ENCODE results near the gene WNK2.
"Not testable (repeated sequence)": the region's sequence is repeated elsewhere in the genome, so short reads cannot be mapped to it uniquely, and the experiment has no call there.

WNK2 gene

DNA sequence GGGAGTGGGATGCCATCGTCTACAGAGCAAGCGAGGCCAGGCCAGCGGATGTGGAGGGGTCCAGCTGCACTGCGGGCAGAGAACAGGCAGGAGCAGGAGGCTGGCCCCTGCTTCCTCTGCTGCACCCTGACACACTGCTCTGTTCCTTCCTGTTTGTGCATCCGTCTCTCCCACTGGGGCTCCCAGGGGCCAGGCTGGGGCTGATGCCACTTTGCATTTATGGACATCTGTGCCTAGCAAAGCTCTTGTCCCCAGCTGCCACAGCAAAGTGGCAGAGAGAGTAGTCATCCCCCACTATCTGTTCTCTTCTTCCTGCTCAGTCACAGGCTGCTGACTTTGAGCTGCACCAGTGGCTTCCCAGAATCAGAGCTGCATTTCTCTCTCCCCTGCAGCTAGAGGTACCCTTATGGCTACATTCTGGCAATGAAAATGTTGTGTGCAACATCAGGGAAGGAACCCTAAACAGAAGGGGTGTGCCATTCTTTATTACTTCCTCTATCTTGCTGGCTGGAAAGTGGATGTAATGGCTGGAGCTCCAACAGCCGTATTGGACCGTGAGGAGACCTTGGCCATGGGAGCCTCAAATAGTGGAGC, 45.7 kb upstream of the WNK2 start:
- no peaks in the 10 kb centered on the region for H4K20me1 ChIP-seq (ENCODE audit: insufficient read depth)
- no peak overlapping the region for H3K4me2 ChIP-seq
- H3K4me1 ChIP-seq (ENCODE audit: low read depth, poor library complexity, severe bottlenecking): peaks cover 7% of the 10 kb centered on the region
- peaks cover 3% of the 10 kb centered on the region; the same call in 1 of the 2 replicates for H3K79me2 ChIP-seq (ENCODE audit: insufficient read depth, low read depth)
- no peak overlapping the region for H2AFZ ChIP-seq (ENCODE audit: low read depth)
- H3K36me3 ChIP-seq (ENCODE audit: insufficient read depth): no peaks in the 10 kb centered on the region
- no peak overlapping the region for H3K9ac ChIP-seq
- H3K4me3 ChIP-seq (IDR thresholded peaks at IDR 0.05; ENCODE audit: insufficient read depth, low read depth, low read length): no peak overlapping the region
- TF ChIP-seq, protein P1, sequence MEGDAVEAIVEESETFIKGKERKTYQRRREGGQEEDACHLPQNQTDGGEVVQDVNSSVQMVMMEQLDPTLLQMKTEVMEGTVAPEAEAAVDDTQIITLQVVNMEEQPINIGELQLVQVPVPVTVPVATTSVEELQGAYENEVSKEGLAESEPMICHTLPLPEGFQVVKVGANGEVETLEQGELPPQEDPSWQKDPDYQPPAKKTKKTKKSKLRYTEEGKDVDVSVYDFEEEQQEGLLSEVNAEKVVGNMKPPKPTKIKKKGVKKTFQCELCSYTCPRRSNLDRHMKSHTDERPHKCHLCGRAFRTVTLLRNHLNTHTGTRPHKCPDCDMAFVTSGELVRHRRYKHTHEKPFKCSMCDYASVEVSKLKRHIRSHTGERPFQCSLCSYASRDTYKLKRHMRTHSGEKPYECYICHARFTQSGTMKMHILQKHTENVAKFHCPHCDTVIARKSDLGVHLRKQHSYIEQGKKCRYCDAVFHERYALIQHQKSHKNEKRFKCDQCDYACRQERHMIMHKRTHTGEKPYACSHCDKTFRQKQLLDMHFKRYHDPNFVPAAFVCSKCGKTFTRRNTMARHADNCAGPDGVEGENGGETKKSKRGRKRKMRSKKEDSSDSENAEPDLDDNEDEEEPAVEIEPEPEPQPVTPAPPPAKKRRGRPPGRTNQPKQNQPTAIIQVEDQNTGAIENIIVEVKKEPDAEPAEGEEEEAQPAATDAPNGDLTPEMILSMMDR (conservative IDR thresholded peaks at IDR 0.05; ENCODE audit: low read depth, low read length): no peak
- H3K27me3 ChIP-seq (ENCODE audit: insufficient read depth, low read depth): no peaks in the 10 kb centered on the region
- no peak overlapping the region for H3K27ac ChIP-seq

DNA sequence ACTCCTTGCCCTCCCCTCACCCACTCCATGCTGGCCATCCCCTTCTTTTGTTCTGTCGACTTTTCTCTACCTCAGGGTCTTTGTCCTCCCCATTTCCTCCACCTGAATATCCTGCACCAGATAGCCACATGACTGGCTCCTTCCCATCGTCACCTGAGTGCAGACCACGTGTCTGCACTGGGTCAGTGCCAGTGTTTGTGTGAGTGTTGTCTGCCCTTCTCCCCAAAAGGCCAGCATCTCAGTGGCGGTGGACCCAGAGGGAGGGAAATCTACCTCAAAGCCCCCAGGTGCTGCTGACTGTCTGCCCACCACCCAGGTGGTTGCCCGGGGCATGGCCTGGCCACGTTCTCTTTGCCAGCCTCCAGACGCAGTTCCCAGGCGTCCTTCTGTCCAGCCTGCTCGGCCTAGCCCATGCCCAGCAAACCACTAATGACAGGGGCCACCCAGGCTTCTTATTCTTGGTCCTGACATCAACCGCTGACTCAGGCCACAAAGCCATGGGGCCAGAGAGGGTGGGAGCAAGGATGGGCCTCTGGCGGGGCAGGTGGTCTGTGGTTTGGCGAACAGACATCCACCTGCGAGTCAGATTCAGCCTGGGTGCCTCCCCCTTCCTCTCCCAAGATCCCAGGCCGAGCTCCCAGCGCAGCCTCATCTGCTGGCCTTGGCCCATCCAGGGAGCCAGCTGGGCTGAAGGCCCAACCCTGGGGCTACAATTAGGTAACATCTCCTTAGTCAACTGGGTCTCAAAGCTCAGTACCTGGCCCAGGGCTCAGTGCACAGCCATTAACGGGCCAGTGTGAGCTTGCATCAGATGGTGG, 44.4 kb upstream of the WNK2 start:
- Histone ChIP-seq H2AFZ (ENCODE audit: low read depth) (no peak overlapping the region), H3K9ac (no peak overlapping the region), H3K27ac (no peak overlapping the region), H3K4me1 (ENCODE audit: low read depth, poor library complexity, severe bottlenecking) (peaks cover 6% of the 10 kb centered on the region), H3K79me2 (ENCODE audit: insufficient read depth, low read depth) (no peaks in the 10 kb centered on the region), H3K4me3 (IDR thresholded peaks at IDR 0.05; ENCODE audit: insufficient read depth, low read depth, low read length) (no peak overlapping the region), H3K36me3 (ENCODE audit: insufficient read depth) (no peaks in the 10 kb centered on the region), H3K4me2 (no peak overlapping the region), H4K20me1 (ENCODE audit: insufficient read depth) (no peaks in the 10 kb centered on the region), H3K27me3 (ENCODE audit: insufficient read depth, low read depth) (no peaks in the 10 kb centered on the region)
- TF ChIP-seq, protein P1 (conservative IDR thresholded peaks at IDR 0.05; ENCODE audit: low read depth, low read length): no peak

DNA sequence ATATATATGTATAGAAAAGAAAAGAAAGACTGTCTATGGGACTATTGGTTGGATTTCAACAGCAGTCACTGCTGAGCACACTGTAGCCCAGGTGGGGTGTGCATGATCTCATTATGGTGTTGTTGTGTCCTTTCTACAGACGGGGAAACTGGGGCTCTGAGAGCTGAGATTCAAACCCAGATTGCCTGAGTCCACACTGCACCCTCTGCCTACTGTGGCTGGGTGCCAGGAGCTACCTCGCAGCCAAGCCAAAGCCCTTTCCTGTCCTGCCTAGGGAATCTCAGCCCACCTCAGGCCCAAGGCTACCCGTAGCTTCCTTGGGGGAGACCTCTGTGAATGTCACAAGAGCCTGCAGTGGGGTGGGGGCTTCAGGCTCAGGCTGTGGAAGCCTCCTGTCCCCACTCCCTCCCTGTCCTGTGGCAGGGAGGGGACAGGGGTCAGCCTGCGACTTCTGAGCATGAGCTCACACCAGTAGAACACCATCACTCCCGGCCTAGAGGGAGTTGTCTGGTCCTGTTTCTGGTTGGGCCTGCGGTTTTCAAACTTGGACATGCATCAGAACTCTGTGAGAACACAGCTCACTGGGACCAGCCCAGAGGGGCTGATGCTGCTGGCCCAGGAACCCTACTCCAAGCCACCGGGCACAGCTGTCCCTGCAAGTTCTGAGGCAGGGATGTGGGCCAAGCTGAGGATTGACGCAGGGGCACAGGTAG, 42.0 kb upstream of the WNK2 start:
- TF ChIP-seq, protein P1 (conservative IDR thresholded peaks at IDR 0.05; ENCODE audit: low read depth, low read length): no peak
- no peak overlapping the region for H3K4me2 ChIP-seq
- no peak overlapping the region for H3K4me3 ChIP-seq (IDR thresholded peaks at IDR 0.05; ENCODE audit: insufficient read depth, low read depth, low read length)
- H3K9ac ChIP-seq: no peak overlapping the region
- no peak overlapping the region for H3K27ac ChIP-seq
- H3K79me2 ChIP-seq (ENCODE audit: insufficient read depth, low read depth): no peaks in the 10 kb centered on the region
- H3K36me3 ChIP-seq (ENCODE audit: insufficient read depth): no peaks in the 10 kb centered on the region
- no peaks in the 10 kb centered on the region for H3K4me1 ChIP-seq (ENCODE audit: low read depth, poor library complexity, severe bottlenecking)
- H3K27me3 ChIP-seq (ENCODE audit: insufficient read depth, low read depth): no peaks in the 10 kb centered on the region
- no peak overlapping the region for H2AFZ ChIP-seq (ENCODE audit: low read depth)
- no peaks in the 10 kb centered on the region for H4K20me1 ChIP-seq (ENCODE audit: insufficient read depth)

DNA sequence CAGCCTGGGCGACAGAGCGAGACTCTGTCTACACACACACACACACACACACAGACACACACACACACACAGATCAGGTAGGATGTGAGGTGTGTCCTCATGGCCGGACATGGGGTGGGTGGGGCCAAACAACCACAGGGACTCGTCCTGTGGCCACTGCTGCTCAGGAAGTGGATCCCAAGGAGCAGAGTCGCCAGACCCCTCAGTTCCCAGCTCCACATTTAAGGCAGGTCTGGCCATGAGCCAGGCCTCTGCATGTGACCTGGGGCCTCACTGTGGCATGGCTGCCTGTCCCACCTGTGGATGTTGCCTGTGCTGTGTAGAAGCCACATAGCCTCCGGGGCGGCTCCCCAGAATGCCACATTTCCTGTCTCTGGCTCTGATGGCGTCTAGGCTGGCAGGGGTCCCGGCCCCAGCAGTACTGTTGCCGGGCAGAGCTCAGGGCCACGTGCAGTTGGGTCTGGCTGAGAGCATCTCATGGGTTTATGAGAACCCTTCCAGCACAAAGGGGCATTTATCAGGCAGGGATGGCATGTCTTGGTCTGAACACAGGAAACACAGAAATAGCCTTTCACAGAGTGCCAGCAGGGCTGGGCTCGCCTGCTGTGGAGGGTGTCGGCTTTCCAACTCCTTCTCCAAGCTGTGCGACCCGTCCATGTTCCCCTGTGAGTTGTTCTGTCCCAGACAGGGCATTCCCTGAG, 40.0 kb upstream of the WNK2 start:
- Histone ChIP-seq H3K36me3 (ENCODE audit: insufficient read depth) (no peaks in the 10 kb centered on the region), H3K9ac (no peak overlapping the region), H3K27me3 (ENCODE audit: insufficient read depth, low read depth) (no peaks in the 10 kb centered on the region), H3K79me2 (ENCODE audit: insufficient read depth, low read depth) (no peaks in the 10 kb centered on the region), H3K4me2 (no peak overlapping the region), H4K20me1 (ENCODE audit: insufficient read depth) (no peaks in the 10 kb centered on the region), H3K4me1 (ENCODE audit: low read depth, poor library complexity, severe bottlenecking) (no peaks in the 10 kb centered on the region), H2AFZ (ENCODE audit: low read depth) (no peak overlapping the region), H3K4me3 (IDR thresholded peaks at IDR 0.05; ENCODE audit: insufficient read depth, low read depth, low read length) (no peak overlapping the region), H3K27ac (no peak overlapping the region)
- TF ChIP-seq, protein P1 (conservative IDR thresholded peaks at IDR 0.05; ENCODE audit: low read depth, low read length): no peak

DNA sequence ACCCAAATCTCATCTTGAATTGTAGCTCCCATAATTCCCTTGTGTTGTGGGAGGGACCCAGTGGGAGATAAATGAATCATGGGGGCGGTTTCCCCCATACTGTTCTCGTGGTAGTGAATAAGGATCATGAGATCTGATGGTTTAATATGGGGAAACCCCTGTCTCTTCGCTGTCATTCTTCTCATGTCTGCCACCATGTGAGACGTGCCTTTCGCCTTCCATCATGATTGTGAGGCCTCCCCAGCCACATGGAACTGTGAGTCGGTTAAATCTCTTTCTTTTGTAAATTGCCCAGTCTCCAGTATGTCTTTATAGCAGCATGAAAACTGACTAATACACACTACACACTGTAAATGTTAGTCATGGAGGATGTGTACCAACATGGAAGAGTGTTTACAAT, 37.2 kb upstream of the WNK2 start:
- not testable (repeated sequence) for H3K27ac ChIP-seq; H3K4me1 ChIP-seq (ENCODE audit: low read depth, poor library complexity, severe bottlenecking); H3K4me3 ChIP-seq (IDR thresholded peaks at IDR 0.05; ENCODE audit: insufficient read depth, low read depth, low read length); H3K36me3 ChIP-seq (ENCODE audit: insufficient read depth); H2AFZ ChIP-seq (ENCODE audit: low read depth); H3K4me2 ChIP-seq; H3K79me2 ChIP-seq (ENCODE audit: insufficient read depth, low read depth); H3K9ac ChIP-seq; H4K20me1 ChIP-seq (ENCODE audit: insufficient read depth); H3K27me3 ChIP-seq (ENCODE audit: insufficient read depth, low read depth)

Measured in KMS-11 (cell line).